Kidney epithelial cell (primary cell): Measurements from ENCODE around the gene CCDC182. TPM values are rescaled to one million over a fixed set of nuclear protein-coding genes. Genes with fewer than 3 reads are reported as not detected.

Source experiments
- DNase-seq: peaks from one replicate; pipeline ENCODE4 v3.0.0-alpha.2; 2010; ENCODE audit warnings: low read depth
- H3K27me3 ChIP-seq: 2 replicates; pipeline ENCODE4 v1.6.0; 2011; ENCODE audit warnings: low read length; ENCODE audit not compliant: control insufficient read depth, insufficient read depth
- H3K36me3 ChIP-seq: 2 replicates; pipeline ENCODE4 v1.5.1; 2011; ENCODE audit warnings: low read length; ENCODE audit not compliant: control insufficient read depth, insufficient read depth
- H3K4me3 ChIP-seq: 2 replicates; pipeline ENCODE4 v1.5.1; 2011; ENCODE audit warnings: low read depth, mild to moderate bottlenecking, control low read depth, low read length
- CTCF ChIP-seq: IDR thresholded peaks from 2 replicates; pipeline ENCODE4 v1.5.1; 2011; ENCODE audit warnings: mild to moderate bottlenecking, moderate library complexity, low read length, control low read depth, inconsistent platforms; ENCODE audit not compliant: insufficient read depth, poor library complexity, severe bottlenecking
- total RNA-seq: library from RNA; depleted of rRNA; stranded (reverse); fragments of >200 nt; gene quantifications from 2 replicates; pipeline ENCODE4 v1.2.3, GENCODE V29; 2015

The CCDC182 gene
- not detected in 2 replicates for total RNA-seq

- DNase-seq: no peak
- H3K4me3 ChIP-seq: no peak within 1 kb of the TSS
- H3K27me3 ChIP-seq: peaks cover 15% of the 10 kb centered on the region
- no peak for TF ChIP-seq CTCF
- H3K36me3 ChIP-seq: no peaks in the 10 kb centered on the region
Observed at GRCh38 chr17:57745242-57745641, at the start of gene CCDC182. Gene CCDC182 (minus strand): TSS chr17:57745299. CDS start chr17:57745272, 27 bp downstream.

DNA sequence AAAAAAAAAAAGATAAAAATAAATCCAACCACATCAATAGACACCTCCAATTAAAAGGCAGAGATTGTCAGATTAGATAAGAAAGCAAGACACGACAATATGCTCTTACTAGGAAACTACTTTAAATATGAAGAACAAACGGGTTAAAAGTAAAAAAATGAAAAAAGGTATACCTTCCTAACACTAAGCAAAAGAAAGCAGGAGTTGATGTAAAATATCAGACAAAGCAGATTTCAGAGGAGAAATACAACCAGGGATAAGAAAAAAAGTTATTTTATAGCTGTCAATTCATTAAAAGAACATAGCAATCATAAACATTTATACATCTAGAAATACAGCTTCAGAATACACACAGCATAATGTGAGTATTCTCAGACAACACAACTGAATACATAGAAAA is 49.7 kb upstream of the CCDC182 start:
- TF ChIP-seq CTCF: no peak
- Histone ChIP-seq H3K4me3 (no peak overlapping the region), H3K36me3 (no peaks in the 10 kb centered on the region), H3K27me3 (no peaks in the 10 kb centered on the region)
- no peak for DNase-seq

DNA sequence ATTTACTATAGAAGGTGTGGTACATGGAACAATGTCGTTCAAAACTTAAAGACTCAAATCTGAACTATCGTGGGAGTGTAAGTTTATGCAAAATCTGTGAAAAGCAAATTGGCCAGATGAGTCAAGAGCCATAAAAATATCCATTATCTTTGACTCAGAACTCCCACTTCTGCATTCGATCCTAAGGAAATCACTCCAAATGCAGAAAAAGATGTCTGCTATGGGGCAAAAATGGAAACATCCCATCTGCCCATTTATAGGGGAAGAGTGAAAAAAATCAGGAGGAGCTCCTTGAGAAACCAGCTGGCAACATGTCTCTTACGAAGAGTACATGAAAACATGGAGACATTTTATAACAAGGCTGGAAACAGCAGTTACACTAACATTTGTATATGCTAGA is 43.6 kb upstream of the CCDC182 start:
- Histone ChIP-seq H3K36me3 (no peaks in the 10 kb centered on the region), H3K4me3 (no peak overlapping the region), H3K27me3 (peaks cover 16% of the 10 kb centered on the region)
- no peak for DNase-seq
- TF ChIP-seq CTCF: no peak

- Histone ChIP-seq H3K36me3 (no peaks in the 10 kb centered on the region), H3K27me3 (peaks cover 32% of the 10 kb centered on the region), H3K4me3 (no peak overlapping the region)
- TF ChIP-seq CTCF: no peak
- DNase-seq: no peak
Observed at GRCh38 chr17:57785022-57785421, 39.9 kb upstream of the CCDC182 start.

- DNase-seq: no peak
Observed at GRCh38 chr17:57784226-57784895, 39.3 kb upstream of the CCDC182 start.

More at GRCh38 chr17:57784226-57784895, 39.3 kb upstream of the CCDC182 start:
- no peaks in the 10 kb centered on the region for H3K36me3 ChIP-seq
- H3K4me3 ChIP-seq: no peak overlapping the region
- H3K27me3 ChIP-seq: peaks cover 32% of the 10 kb centered on the region
- no peak for TF ChIP-seq CTCF
